Tibial nerve (tissue), 3 donors: ENCODE data around the gene ARCN1.

Source experiments
- POLR2A ChIP-seq, 2 donors: fragments of 450-650 bp; IDR thresholded peaks; one replicate each; pipeline ENCODE4 v1.6.1; 2017; ENCODE audit warnings: antibody characterized with exemption in 2 of 2, mild to moderate bottlenecking in 2 of 2, moderate library complexity in 2 of 2
- TF ChIP-seq, protein P1 (sequence below), 5 experiments: fragments of 200-600 bp in 3 of 5; fragments of 450-650 bp in 2 of 5; sonication (generic) in 3 of 5; IDR thresholded peaks; one replicate each; pipeline ENCODE4 v1.5.1; 2016 to 2019; ENCODE audit warnings: antibody characterized with exemption in 5 of 5, mild to moderate bottlenecking in 3 of 5, moderate library complexity in 2 of 5

GRCh38 chr11:118528511-118528910 lies 43.7 kb upstream of the ARCN1 start:
- TF ChIP-seq, protein P1, sequence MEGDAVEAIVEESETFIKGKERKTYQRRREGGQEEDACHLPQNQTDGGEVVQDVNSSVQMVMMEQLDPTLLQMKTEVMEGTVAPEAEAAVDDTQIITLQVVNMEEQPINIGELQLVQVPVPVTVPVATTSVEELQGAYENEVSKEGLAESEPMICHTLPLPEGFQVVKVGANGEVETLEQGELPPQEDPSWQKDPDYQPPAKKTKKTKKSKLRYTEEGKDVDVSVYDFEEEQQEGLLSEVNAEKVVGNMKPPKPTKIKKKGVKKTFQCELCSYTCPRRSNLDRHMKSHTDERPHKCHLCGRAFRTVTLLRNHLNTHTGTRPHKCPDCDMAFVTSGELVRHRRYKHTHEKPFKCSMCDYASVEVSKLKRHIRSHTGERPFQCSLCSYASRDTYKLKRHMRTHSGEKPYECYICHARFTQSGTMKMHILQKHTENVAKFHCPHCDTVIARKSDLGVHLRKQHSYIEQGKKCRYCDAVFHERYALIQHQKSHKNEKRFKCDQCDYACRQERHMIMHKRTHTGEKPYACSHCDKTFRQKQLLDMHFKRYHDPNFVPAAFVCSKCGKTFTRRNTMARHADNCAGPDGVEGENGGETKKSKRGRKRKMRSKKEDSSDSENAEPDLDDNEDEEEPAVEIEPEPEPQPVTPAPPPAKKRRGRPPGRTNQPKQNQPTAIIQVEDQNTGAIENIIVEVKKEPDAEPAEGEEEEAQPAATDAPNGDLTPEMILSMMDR (IDR thresholded peaks at IDR 0.05) = no peak
- no peak for TF ChIP-seq POLR2A (IDR thresholded peaks at IDR 0.05)
